Measurements from ENCODE around the gene AKAP7. TPM values are rescaled to one million over a fixed set of nuclear protein-coding genes. Genes with fewer than 3 reads are reported as not detected.

The AKAP7 gene
- polyA plus RNA-seq, 1 experiment = 0.63 TPM

DNA sequence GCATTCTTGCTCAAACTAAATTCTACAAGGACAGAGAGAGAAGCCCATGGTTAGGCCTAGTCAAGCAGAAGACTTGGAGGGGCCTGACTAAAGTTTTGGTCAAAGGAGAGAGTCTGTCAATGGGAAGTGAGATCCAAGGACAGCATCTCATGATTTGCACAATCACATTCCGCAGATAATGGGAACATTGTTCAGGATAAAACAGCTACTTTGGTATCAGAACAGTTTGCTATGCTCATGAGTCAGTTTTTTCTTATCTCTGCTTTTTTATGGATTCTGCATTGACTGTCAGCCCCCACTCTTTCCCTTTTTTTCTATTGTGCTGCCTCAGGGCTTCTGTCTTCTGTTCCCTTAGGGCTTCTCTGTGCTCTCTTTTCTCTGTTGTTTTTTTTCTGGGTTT lies 28.6 kb downstream of the AKAP7 start:
- TF ChIP-seq, protein P1, sequence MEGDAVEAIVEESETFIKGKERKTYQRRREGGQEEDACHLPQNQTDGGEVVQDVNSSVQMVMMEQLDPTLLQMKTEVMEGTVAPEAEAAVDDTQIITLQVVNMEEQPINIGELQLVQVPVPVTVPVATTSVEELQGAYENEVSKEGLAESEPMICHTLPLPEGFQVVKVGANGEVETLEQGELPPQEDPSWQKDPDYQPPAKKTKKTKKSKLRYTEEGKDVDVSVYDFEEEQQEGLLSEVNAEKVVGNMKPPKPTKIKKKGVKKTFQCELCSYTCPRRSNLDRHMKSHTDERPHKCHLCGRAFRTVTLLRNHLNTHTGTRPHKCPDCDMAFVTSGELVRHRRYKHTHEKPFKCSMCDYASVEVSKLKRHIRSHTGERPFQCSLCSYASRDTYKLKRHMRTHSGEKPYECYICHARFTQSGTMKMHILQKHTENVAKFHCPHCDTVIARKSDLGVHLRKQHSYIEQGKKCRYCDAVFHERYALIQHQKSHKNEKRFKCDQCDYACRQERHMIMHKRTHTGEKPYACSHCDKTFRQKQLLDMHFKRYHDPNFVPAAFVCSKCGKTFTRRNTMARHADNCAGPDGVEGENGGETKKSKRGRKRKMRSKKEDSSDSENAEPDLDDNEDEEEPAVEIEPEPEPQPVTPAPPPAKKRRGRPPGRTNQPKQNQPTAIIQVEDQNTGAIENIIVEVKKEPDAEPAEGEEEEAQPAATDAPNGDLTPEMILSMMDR (IDR thresholded peaks at IDR 0.05; ENCODE audit: insufficient read depth, low read depth, low read length) = no peak
- no peak for DNase-seq (ENCODE audit: low read depth)
- Histone ChIP-seq H3K36me3 (ENCODE audit: control insufficient read depth, insufficient read depth, low read length) (peaks cover 1% of the 10 kb centered on the region; the same call in 1 of the 2 replicates), H3K4me3 (ENCODE audit: low read depth, low read length) (no peak overlapping the region), H3K27me3 (ENCODE audit: control insufficient read depth, insufficient read depth, low read length) (no peaks in the 10 kb centered on the region)
- ChIA-PET POLR2A (no interaction called here), CTCF (interaction anchor here (0.8 to 2.8 kb wide), 2 partner anchors 279 to 291 kb away, joined by 3 to 7 read pairs; no protein-coding TSS in a partner anchor)

DNA sequence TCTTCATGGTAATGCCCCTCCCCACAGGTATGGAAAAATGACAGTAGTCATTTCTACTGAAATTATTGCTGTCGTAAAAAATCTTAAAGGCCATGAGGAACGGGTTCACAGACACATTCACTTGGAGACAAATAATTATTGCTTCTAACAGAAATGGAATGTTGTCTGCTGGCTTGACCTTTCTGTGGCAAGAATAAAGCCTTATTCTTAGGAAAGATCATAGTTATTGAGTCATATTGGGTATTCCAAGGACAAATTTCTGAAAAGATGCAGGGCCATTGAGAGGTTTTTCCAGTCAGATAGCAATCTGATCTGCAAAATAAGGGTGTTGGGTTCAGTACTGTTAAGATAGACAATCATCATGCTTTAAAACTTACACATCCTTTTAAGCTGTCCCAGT lies 29.2 kb downstream of the AKAP7 start:
- Histone ChIP-seq H3K27me3 (ENCODE audit: control insufficient read depth, insufficient read depth, low read length) (no peaks in the 10 kb centered on the region), H3K4me3 (ENCODE audit: low read depth, low read length) (no peak overlapping the region), H3K36me3 (ENCODE audit: control insufficient read depth, insufficient read depth, low read length) (peaks cover 1% of the 10 kb centered on the region; the same call in 1 of the 2 replicates)
- TF ChIP-seq, protein P1 (IDR thresholded peaks at IDR 0.05; ENCODE audit: insufficient read depth, low read depth, low read length) = no peak
- POLR2A ChIA-PET = no interaction called here
- CTCF ChIA-PET = interaction anchor here (2.8 kb wide), 1 partner anchor 279 kb away, joined by 7 read pairs; no protein-coding TSS in a partner anchor
- no peak for DNase-seq (ENCODE audit: low read depth)

- no peak for DNase-seq (ENCODE audit: low read depth)
- POLR2A ChIA-PET = no interaction called here
These were observed 32.5 kb downstream of the AKAP7 start for GRCh38 chr6:131167773-131168172.

DNA sequence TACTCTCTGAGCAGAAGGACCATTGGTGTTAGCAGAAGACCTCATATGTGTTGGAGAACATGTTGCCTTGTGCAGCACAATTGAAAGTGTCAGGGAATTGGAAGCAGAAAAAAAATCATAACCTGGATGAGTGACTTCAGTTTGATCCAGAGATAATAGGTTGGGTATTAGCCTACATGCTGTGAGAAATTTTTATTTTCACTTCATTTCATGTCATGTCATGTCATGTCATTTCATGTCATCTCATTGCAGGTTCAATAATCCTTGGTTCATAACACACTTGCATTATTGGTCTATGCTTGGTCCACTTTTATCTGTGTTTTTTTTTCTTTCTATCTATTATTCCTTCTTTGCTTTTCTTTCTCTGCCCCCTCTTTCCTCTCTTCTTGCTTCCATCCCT lies 34.3 kb downstream of the AKAP7 start:
- Histone ChIP-seq H3K27me3 (ENCODE audit: control insufficient read depth, insufficient read depth, low read length) (no peaks in the 10 kb centered on the region), H3K4me3 (ENCODE audit: low read depth, low read length) (no peak overlapping the region), H3K36me3 (ENCODE audit: control insufficient read depth, insufficient read depth, low read length) (no peaks in the 10 kb centered on the region)
- ChIA-PET POLR2A (no interaction called here), CTCF (interaction anchor here (1.5 kb wide), 1 partner anchor 11 kb away, joined by 3 read pairs; no protein-coding TSS in a partner anchor)
- TF ChIP-seq, protein P1 (IDR thresholded peaks at IDR 0.05; ENCODE audit: insufficient read depth, low read depth, low read length) = no peak
- no peak for DNase-seq (ENCODE audit: low read depth)

More at GRCh38 chr6:131167773-131168172, 32.5 kb downstream of the AKAP7 start:
- TF ChIP-seq, protein P1 (IDR thresholded peaks at IDR 0.05; ENCODE audit: insufficient read depth, low read depth, low read length) = no peak
- CTCF ChIA-PET = interaction anchor here (0.6 to 1.7 kb wide), 6 partner anchors 12 to 282 kb away, joined by 3 to 15 read pairs (median 4); no protein-coding TSS in a partner anchor
- Histone ChIP-seq H3K4me3 (ENCODE audit: low read depth, low read length) (no peak overlapping the region), H3K36me3 (ENCODE audit: control insufficient read depth, insufficient read depth, low read length) (no peaks in the 10 kb centered on the region), H3K27me3 (ENCODE audit: control insufficient read depth, insufficient read depth, low read length) (no peaks in the 10 kb centered on the region)

DNA sequence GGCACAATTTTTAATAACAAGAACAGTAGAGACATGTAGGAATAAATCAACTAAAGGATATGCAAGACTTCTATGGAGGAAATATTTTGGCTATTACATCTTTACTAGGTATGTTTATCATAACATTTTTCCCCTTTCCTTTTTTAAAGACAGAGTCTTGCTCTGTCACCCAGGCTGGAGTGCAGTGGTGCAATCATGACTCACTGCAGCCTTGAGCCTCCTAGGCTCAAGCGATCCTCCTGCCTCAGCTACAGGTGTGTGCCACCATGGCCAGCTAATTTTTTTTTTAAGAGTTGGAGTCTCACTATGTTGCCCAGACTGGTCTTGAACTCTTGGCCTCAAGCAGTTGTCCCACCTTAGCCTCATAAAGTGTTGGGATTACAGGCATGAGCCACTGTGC lies 37.0 kb downstream of the AKAP7 start:
- Histone ChIP-seq H3K4me3 (ENCODE audit: low read depth, low read length) (no peak overlapping the region), H3K36me3 (ENCODE audit: control insufficient read depth, insufficient read depth, low read length) (no peaks in the 10 kb centered on the region), H3K27me3 (ENCODE audit: control insufficient read depth, insufficient read depth, low read length) (no peaks in the 10 kb centered on the region)
- TF ChIP-seq, protein P1 (IDR thresholded peaks at IDR 0.05; ENCODE audit: insufficient read depth, low read depth, low read length) = no peak
- POLR2A ChIA-PET = no interaction called here
- CTCF ChIA-PET = interaction anchor here (0.6 to 0.7 kb wide), 2 partner anchors 12 to 37 kb away, joined by 3 read pairs; no protein-coding TSS in a partner anchor
- no peak for DNase-seq (ENCODE audit: low read depth)
